Right cardiac atrium (tissue), 5 donors: ENCODE measurements around the gene EPG5. TPM values are rescaled to one million over a fixed set of nuclear protein-coding genes. Genes with fewer than 3 reads are reported as not detected.
"Not testable (repeated sequence)": the region's sequence is repeated elsewhere in the genome, so short reads cannot be mapped to it uniquely, and the experiment has no call there.

Source experiments
- ATAC-seq, 2 donors: fragments of 200-7000 bp; cut with Tn5 transposase; one replicate each; pipeline versions ENCODE4 v1.8.0 to v1.9.1; 2020; ENCODE audit warnings: moderate library complexity in 2 of 2, mild to moderate bottlenecking in 1 of 2
- DNase-seq, 3 donors: peaks; one replicate each; pipeline ENCODE4 v3.0.0-alpha.2; 2020
- H3K27ac ChIP-seq: one replicate; pipeline ENCODE4 v1.5.1; 2013; ENCODE audit warnings: mild to moderate bottlenecking, low read length, control low read depth, moderate library complexity
- H3K27me3 ChIP-seq: one replicate; pipeline ENCODE4 v1.6.1; 2013; ENCODE audit not compliant: control insufficient read depth, insufficient read depth
- H3K4me1 ChIP-seq: one replicate; pipeline ENCODE4 v1.6.1; 2013; ENCODE audit warnings: low read length; ENCODE audit not compliant: control insufficient read depth, insufficient read depth
- H3K4me3 ChIP-seq: one replicate; pipeline ENCODE4 v1.5.1; 2013; ENCODE audit warnings: low read length, control low read depth
- H3K9me3 ChIP-seq: one replicate; pipeline ENCODE4 v1.6.1; 2013; ENCODE audit warnings: low read length; ENCODE audit not compliant: control insufficient read depth
- WGBS: extraction: QIAGEN DNeasy Blood & Tissue Kit; methylation state at CpG from one replicate; pipeline ENCODE4 v1.1.7; 2013; 5-methylcytosine and 5-hydroxymethylcytosine counted together
- intact Hi-C, 4 donors: fragments of 100-400 bp; cut with DNase I; formaldehyde crosslinking; loops; one replicate each; pipeline versions ENCODE4 v1.11.0 to v1.14.0; 2022 to 2023
- polyA plus RNA-seq: library from polyadenylated mRNA; stranded (reverse); fragments of 200-250 nt; gene quantifications from one replicate; pipeline ENCODE4 v1.2.3, GENCODE V29; 2013
- total RNA-seq, 4 donors: library from RNA; stranded (reverse); fragmentation: NEBNext Ultra II Directional; extraction: Animal tissue kit (Norgen Biotek cat#: 25700); gene quantifications; one replicate each; pipeline ENCODE4 v1.2.1, GENCODE V29; 2021
- donor health status: healthy with polysubstance abuse.
- donor health status: DM: no; HTN: yes; CAD: no.
- donor health status: DM: no; HTN: no; CAD: no.
- donor health status: DM: no; HTN: yes; CAD: no; lungs with severe emphysema.
- donor health status: DM: yes; HTN: yes; CAD: no.

The EPG5 gene
- total and polyA plus RNA-seq, 5 donors: 8.2 to 22.0 (median 20.8) TPM

DNA sequence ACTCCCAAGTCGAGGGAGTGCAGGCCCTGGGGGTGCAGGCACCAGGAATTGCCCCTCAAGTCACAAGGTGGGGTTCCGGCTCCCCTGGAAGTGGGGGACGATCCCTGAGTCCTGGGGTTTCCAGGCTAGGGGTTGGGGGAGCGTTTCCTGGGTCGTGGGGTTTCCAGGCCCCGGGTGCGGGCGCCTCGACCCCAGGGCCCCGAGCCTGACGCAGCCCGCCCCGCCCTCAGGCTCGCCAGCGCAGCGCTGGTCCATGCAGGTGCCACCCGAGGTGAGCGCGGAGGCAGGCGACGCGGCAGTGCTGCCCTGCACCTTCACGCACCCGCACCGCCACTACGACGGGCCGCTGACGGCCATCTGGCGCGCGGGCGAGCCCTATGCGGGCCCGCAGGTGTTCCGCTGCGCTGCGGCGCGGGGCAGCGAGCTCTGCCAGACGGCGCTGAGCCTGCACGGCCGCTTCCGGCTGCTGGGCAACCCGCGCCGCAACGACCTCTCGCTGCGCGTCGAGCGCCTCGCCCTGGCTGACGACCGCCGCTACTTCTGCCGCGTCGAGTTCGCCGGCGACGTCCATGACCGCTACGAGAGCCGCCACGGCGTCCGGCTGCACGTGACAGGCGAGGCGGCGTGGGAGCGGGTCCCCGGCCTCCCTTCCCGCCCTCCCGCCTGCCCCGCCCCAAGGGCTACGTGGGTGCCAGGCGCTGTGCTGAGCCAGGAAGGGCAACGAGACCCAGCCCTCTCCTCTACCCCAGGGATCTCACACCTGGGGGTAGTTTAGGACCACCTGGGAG lies 129.7 kb downstream of the EPG5 start:
- Histone ChIP-seq H3K4me1 (peaks cover 2% of the 10 kb centered on the region), H3K27me3 (no peaks in the 10 kb centered on the region), H3K9me3 (no peaks in the 10 kb centered on the region), H3K27ac (no peak overlapping the region), H3K4me3 (peak overlapping the region; percentile 7)
- WGBS: 8% methylated on average over 84 of the region's 84 CpGs
- intact Hi-C loops: loop anchor here in 2 of 4 donors (5.0 to 10.0 kb wide), 2 partner anchors 113 to 115 kb away; partner anchors contain the start of gene SLC14A1 (in 2 of the 2)
- DNase-seq (peak; percentile 62 to 84 (median 80)), ATAC-seq (peak; percentile 57 to 62)

DNA sequence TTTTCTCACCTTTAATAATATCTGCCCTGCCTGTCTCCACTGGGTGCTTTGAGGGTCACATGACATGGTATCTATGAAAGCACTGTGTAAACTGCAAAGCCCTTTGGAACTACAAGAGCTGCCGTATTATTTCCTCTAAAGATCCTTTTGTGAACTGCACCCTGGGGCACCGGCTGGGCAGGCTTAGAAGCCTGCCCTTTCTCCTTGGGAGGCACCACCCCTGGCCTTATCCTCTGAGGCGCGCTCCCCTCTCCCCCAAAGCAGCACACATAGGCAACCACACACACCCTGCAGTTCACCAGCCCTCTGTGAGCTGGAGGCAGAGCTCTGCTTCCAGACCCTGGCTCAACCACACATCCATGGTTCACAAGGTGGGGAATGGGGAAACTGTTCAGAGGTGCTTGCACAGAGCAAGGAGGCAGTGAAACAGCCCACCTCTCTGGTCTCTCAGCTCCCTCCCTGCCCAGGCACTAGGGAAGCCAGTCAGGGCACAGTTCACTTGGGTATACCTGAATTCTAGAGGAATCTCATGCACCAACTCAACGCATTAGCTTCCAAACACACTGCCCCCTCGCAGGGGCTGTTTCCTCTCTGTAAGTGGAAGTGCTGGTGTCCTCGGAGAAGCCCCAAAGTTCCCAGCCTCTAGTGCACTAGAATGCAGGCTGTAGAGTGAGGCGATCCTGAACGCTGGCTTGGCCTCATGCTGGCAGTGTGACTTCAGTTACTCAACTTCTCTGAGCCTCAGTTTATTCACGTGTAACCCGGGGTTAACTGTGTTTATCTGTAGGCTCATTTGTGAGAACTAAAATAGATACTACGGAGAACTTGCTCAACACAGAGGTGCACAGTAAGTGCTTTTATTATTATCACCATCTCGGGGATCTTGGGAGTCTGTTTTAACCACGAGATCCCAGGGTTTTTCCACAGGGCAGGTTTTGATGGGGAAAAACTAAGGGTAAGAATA lies 130.6 kb downstream of the EPG5 start:
- Histone ChIP-seq H3K27me3 (no peaks in the 10 kb centered on the region), H3K4me3 (no peak overlapping the region), H3K9me3 (no peaks in the 10 kb centered on the region), H3K4me1 (peaks cover 2% of the 10 kb centered on the region), H3K27ac (no peak overlapping the region)
- 64% methylated on average over 14 of the region's 14 CpGs for WGBS
- intact Hi-C loops: loop anchor here in 2 of 4 donors (5.0 to 10.0 kb wide), 2 partner anchors 112 to 114 kb away; partner anchors contain the start of gene SLC14A1 (in 2 of the 2)
- no peak for ATAC-seq
- no peak for DNase-seq

DNA sequence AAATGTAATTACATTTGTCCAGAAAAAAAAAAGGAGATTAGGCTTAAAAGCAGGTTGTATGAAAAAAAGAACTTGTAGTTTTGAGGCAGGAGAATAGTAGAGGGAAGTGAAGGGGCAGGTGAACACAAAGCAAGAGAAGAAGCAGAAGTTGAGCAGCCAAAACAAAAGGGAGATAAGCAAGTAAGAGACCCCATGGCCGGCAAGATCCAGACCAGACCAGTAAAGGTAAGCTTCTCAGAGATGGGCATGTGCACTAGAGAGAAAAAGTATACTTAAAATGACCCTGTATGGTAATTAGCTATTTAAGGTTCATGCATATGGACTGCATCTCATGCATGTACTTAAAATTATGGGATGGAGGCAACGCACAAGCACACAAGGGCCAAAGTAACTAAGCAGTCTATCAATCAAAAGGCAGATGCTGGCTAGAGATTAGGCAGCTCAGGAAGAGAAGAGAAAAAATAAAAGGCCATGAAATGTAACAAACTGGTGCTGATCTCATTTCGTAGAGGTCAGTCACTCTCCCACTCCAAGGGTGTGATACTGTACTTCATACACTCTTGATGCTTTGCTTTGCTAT lies 132.0 kb downstream of the EPG5 start:
- WGBS: 55% methylated on average over 3 of the region's 3 CpGs

DNA sequence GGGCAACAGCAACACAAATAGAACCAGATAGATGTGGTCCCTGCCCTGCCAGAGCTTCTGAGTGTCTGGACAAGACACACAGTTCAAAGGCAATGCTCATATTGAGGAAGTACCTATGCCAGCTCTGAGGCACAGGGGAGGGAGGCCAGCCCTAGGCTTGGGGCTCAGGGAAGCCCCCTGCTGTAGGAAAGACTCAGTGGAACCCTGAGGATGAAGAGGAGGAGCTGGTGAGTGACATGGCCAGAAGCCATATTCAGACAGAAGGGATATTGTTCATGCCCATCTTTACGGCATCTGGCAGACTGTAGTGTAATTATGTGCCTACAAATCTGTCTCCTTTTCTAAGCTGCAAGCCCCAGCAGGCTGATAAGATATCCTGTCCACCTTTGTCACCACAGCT lies 132.8 kb downstream of the EPG5 start:
- no peak for ATAC-seq
- Histone ChIP-seq H3K4me1 (peaks cover 2% of the 10 kb centered on the region), H3K27ac (no peak overlapping the region), H3K27me3 (no peaks in the 10 kb centered on the region), H3K4me3 (no peak overlapping the region), H3K9me3 (no peaks in the 10 kb centered on the region)
- intact Hi-C loops: loop anchor here in 1 of 4 donors (10.0 kb wide), 1 partner anchor 110 kb away; the partner anchor contains the start of gene SLC14A1
- DNase-seq: no peak
- 62% methylated on average over 1 of the region's 1 CpG for WGBS

More for the DNA sequence above, 132.0 kb downstream of the EPG5 start:
- Histone ChIP-seq H3K27ac (no peak overlapping the region), H3K4me1 (peaks cover 2% of the 10 kb centered on the region), H3K27me3 (no peaks in the 10 kb centered on the region), H3K9me3 (no peaks in the 10 kb centered on the region), H3K4me3 (no peak overlapping the region)
- intact Hi-C loops: loop anchor here in 2 of 4 donors (5.0 to 10.0 kb wide), 2 partner anchors 110 to 113 kb away; partner anchors contain the start of gene SLC14A1 (in 2 of the 2)
- ATAC-seq (no peak), DNase-seq (no peak)

DNA sequence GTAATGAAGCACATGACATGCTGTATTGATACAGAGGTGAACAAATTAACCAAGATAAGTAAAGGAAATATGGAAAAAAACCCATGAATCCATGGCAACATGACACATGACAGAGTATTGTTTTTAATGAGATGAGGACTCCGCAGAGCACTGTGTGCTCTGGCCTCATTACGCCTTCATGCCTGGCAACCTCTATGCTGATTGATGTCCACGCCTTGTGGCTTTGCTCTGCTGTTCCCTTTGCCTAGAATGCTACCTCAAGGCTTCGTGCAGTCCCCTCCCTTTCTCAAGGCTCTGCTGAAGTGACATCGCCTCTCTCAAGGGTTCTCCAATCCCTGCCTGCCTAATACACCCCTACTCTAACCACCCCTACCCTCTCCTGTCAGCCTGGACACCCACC lies 133.3 kb downstream of the EPG5 start:
- DNase-seq: no peak
- Histone ChIP-seq H3K27ac (no peak overlapping the region), H3K27me3 (no peaks in the 10 kb centered on the region), H3K4me3 (no peak overlapping the region), H3K9me3 (no peaks in the 10 kb centered on the region), H3K4me1 (peaks cover 2% of the 10 kb centered on the region)
- no peak for ATAC-seq
- WGBS: 86% methylated on average over 5 of the region's 5 CpGs
- intact Hi-C loops: loop anchor here in 1 of 4 donors (10.0 kb wide), 1 partner anchor 109 kb away; the partner anchor contains the start of gene SLC14A1

DNA sequence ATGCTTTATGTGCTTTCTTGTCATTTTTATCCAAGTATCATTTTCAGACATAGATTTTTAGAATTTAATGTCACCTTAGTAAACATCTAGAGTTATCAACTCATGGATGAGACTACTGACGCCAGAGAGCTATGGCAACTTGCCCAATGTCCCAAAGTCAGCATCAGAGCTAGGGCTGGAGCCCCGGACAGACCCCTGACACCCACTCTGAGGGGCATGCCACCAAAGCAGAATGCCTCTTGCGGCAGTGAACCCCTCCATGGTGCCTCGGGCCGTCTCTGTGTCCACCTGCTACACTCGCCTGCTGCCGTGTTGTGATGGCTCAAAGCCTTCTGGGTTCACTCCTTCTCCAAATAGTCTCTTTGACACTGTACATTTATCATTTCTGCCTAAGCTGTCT lies 136.2 kb downstream of the EPG5 start:
- ATAC-seq (no peak), DNase-seq (no peak)
- intact Hi-C loops: loop anchor here in 1 of 4 donors (10.0 kb wide), 1 partner anchor 106 kb away; the partner anchor contains the start of gene SLC14A1
- H3K9me3 ChIP-seq: no peaks in the 10 kb centered on the region
- H3K27me3 ChIP-seq: no peaks in the 10 kb centered on the region
- no peak overlapping the region for H3K27ac ChIP-seq
- peaks cover 5% of the 10 kb centered on the region for H3K4me1 ChIP-seq
- 70% methylated on average over 7 of the region's 7 CpGs for WGBS
- H3K4me3 ChIP-seq: no peak overlapping the region

DNA sequence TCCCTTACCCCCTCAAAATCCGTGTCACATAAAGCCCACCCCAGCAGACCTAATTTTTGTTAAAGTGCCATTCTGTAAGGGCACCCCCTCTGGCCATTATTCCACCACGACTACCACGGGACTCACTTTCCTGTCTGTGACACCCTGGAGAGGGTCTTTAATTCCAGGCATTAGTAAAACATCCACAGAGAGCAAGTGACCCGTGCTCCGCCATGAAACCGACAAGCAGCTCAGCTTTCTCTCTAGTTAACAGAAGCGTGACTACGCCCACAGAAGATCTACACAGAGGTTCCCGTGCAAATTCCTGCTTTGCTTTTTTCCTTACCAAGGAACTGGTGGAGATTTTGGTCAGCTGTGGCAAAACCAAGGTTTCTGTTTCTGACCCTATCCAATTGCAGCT lies 137.3 kb downstream of the EPG5 start:
- Histone ChIP-seq H3K9me3 (no peaks in the 10 kb centered on the region), H3K27ac (no peak overlapping the region), H3K4me1 (peaks cover 5% of the 10 kb centered on the region), H3K27me3 (no peaks in the 10 kb centered on the region), H3K4me3 (no peak overlapping the region)
- no peak for ATAC-seq
- WGBS: 54% methylated on average over 9 of the region's 9 CpGs
- DNase-seq: no peak
- intact Hi-C loops: loop anchor here in 1 of 4 donors (10.0 kb wide), 1 partner anchor 105 kb away; the partner anchor contains the start of gene SLC14A1

DNA sequence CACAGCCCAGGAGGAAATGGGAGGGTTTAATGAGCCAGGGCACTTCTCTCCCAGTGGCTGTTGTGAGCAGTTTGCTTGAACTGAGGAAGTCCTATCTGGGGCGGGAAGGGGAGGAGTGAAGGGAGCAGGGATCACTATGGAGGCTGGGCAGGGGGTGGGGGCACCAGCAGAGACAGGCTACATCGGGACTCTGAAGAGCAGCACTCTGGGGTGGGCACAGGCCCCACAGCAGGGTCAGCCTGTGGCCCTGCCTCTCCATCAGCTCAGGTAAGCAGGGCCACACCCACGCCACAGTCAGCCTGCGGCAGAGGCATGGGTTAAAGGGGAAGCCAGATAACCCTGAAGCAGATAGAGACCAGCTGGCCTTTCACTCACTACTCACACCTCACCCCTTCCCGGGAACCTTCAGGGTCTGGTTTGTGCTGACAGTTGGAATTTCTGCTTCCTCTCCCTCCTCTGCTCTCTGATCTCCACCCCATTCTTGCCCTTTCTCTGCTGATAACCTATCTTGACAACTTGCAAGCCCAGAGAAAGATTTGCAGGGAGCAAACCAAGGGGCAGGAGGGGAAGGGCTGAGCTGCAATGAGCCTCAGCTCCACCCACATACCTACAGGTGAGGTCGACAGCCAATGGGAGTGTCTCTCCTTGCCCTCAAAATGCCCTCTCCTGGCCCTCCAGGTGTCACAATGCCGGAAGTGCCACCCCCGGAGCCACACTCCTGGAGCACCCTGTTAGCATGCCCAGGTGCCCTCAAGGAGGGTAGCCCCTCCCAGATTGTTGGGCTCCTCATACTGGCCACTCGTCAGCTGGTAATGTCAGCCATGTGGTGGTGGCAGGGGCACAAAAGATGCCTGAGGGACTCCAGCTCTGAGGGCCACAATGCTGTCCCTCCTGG lies 138.0 kb downstream of the EPG5 start:
- Histone ChIP-seq H3K4me1 (peaks cover 5% of the 10 kb centered on the region), H3K27me3 (no peaks in the 10 kb centered on the region), H3K4me3 (no peak overlapping the region), H3K9me3 (no peaks in the 10 kb centered on the region), H3K27ac (no peak overlapping the region)
- 34% methylated on average over 9 of the region's 9 CpGs for WGBS
- DNase-seq (peak in 2 of 3 donors; percentile 39 to 62), ATAC-seq (peak; percentile 70 to 85)
- intact Hi-C loops: no loop called here

DNA sequence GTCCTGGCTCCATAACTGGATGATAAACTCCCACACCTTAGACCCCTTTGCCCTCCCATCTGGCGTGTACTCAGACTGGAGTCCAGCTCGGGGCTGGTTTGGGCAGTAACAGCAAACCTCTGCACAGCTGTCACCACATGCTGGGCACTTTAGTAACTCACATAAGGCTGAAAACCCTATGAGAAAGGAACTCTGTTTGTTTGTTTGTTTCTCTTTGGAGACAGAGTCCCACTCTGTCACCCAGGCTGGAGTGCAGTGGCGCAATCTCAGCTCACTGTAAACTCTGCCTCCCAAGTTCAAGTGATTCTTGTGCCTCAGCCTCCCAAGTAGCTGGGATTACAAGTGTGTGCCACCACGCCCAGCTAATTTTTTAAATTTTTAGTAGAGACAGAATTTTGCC lies 140.4 kb downstream of the EPG5 start:
- H3K4me1 ChIP-seq, ATAC-seq, H3K4me3 ChIP-seq, H3K9me3 ChIP-seq, DNase-seq, intact Hi-C loops, H3K27me3 ChIP-seq, H3K27ac ChIP-seq: not testable (repeated sequence)
- 95% methylated on average over 4 of the region's 4 CpGs for WGBS

DNA sequence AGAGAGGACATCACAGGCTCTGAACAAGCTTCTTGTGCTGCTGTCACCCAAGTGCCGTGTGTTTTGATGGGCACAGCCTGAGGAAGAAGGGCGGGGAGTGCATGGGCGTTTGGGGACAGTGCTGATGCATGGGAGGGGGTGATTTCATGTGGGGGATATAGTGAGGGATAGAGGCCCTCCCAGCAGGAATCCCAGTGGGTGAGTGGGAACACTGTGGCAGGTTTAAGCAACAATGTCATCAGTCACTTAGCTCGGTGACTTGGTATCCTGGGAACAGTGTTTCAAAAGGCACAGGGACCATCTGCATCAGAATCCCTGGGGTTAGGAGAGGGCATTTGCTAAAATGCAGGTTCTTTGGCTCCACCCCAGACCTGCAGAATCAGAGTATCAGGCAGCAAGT lies 141.0 kb downstream of the EPG5 start:
- H3K4me3 ChIP-seq: no peak overlapping the region
- H3K27ac ChIP-seq: no peak overlapping the region
- peaks cover 5% of the 10 kb centered on the region for H3K4me1 ChIP-seq
- H3K27me3 ChIP-seq: no peaks in the 10 kb centered on the region
- ATAC-seq: no peak
- intact Hi-C loops: no loop called here
- no peak for DNase-seq
- WGBS: 89% methylated on average over 4 of the region's 4 CpGs
- H3K9me3 ChIP-seq: no peaks in the 10 kb centered on the region
